Ovary (tissue), 9 donors: Measurements from ENCODE around the gene KPTN. TPM values are rescaled to one million over a fixed set of nuclear protein-coding genes. Genes with fewer than 3 reads are reported as not detected.

ENCODE experiments used
- DNase-seq, 5 donors: peaks; one replicate each; pipeline ENCODE4 v3.0.0-alpha.2; 2019 to 2020
- H3K27ac ChIP-seq, 2 donors: fragments of 200-600 bp; one replicate each; pipeline versions ENCODE4 v1.5.1 to v1.8.0; 2019 to 2022
- H3K27me3 ChIP-seq: fragments of 200-600 bp; one replicate; pipeline ENCODE4 v1.8.0; 2022
- H3K36me3 ChIP-seq: fragments of 200-600 bp; sonication (generic); one replicate; pipeline ENCODE4 v1.5.1; 2019
- H3K4me1 ChIP-seq: one replicate; pipeline ENCODE4 v1.8.1; 2013; ENCODE audit warnings: mild to moderate bottlenecking, moderate library complexity; ENCODE audit not compliant: insufficient read depth
- H3K4me3 ChIP-seq: fragments of 200-600 bp; sonication (generic); one replicate; pipeline ENCODE4 v1.5.1; 2017
- H3K9me3 ChIP-seq, 2 donors: fragments of 200-600 bp in 1 of 2; sonication (generic) in 1 of 2; one replicate each; pipeline versions ENCODE4 v1.5.1 to v1.8.1; 2013 to 2019; ENCODE audit warnings: mild to moderate bottlenecking in 1 of 2, moderate library complexity in 1 of 2
- CTCF ChIP-seq, 3 donors: fragments of 450-650 bp in 2 of 3; fragments of 200-600 bp in 1 of 3; IDR thresholded peaks; one replicate each; pipeline versions ENCODE4 v1.5.1 to v1.8.0; 2016 to 2022; ENCODE audit warnings: antibody characterized with exemption in 3 of 3, mild to moderate bottlenecking in 1 of 3
- EP300 ChIP-seq: sonication (generic); formaldehyde crosslinking; IDR thresholded peaks from one replicate; pipeline ENCODE4 v1.6.1; 2017; ENCODE audit warnings: antibody characterized with exemption
- POLR2A ChIP-seq: fragments of 450-650 bp; IDR thresholded peaks from one replicate; pipeline ENCODE4 v1.6.1; 2017; ENCODE audit warnings: antibody characterized with exemption, mild to moderate bottlenecking, moderate library complexity
- WGBS, 3 donors: extraction: QIAGEN DNeasy Blood & Tissue Kit in 1 of 3; methylation state at CpG; one replicate each; pipeline versions ENCODE4 v1.1.5 to v1.1.7; 2013 to 2017; 5-methylcytosine and 5-hydroxymethylcytosine counted together
- intact Hi-C, 4 donors: fragments of 100-400 bp; cut with DNase I; formaldehyde crosslinking; loops; one replicate each; pipeline versions ENCODE4 v1.11.0 to v1.15.1; 2022 to 2023
- polyA plus RNA-seq, 2 donors: library from polyadenylated mRNA; stranded (reverse); fragments of 200-250 nt in 1 of 2; fragments of 350-450 nt in 1 of 2; fragmentation: Illumina TruSeq in 1 of 2; extraction: RNeasy Lipid Tissue Mini Kit (QIAGEN cat#74804) in 1 of 2; gene quantifications; one replicate each; pipeline ENCODE4 v1.2.3, GENCODE V29; 2013 to 2014
- total RNA-seq, 7 donors: library from RNA; depleted of rRNA in 2 of 7; stranded (reverse); fragments of >200 nt in 2 of 7; fragmentation: NEBNext Ultra II Directional in 3 of 7; extraction: Animal tissue kit (Norgen Biotek cat#: 25700) in 3 of 7; gene quantifications; one replicate each; pipeline versions ENCODE4 v1.1.0 to v1.2.4, GENCODE V29; 2016 to 2023
- donor health status: DM: no; HTN: no; CAD: no; lungs with moderate emphysema.
- donor health status: DM: no; HTN: no; CAD: no.
- donor health status: Bipolar disorder and iron deficiency.
- donor health status: DM: yes; HTN: yes; CAD: no.
- donor health status: DM: no; HTN: no; CAD: no.
- donor health status: DM: yes; HTN: yes; CAD: no.

The KPTN gene
- total and polyA plus RNA-seq, 9 donors = 2.8 to 5.5 (median 4.4) TPM

- no peak within 1 kb of the TSS for H3K27ac ChIP-seq
- peak within 1 kb of the TSS; percentile 35 for H3K4me3 ChIP-seq
Observed at GRCh38 chr19:47471733-47472457, 12.1 kb downstream of the KPTN start, which contains the start of gene SLC8A2. SLC8A2 (minus strand) TSS chr19:47471893; CDS start chr19:47466403, 5,490 bp downstream.

GRCh38 chr19:47471381-47471732, 12.7 kb downstream of the KPTN start:
- TF ChIP-seq POLR2A (no peak), CTCF (IDR thresholded peaks at IDR 0.05) (no peak), EP300 (no peak)
- no peak overlapping the region for H3K27ac ChIP-seq
- no peak for DNase-seq
- peaks cover 2% of the 10 kb centered on the region for H3K27me3 ChIP-seq
- no peaks in the 10 kb centered on the region for H3K36me3 ChIP-seq
- 1 to 3% (median 1%) methylated on average over 11 to 16 of the region's 16 CpGs for WGBS, 3 donors
- intact Hi-C loops = no loop called here
- H3K4me3 ChIP-seq = peak overlapping the region; percentile 35
- no peaks in the 10 kb centered on the region for H3K4me1 ChIP-seq
- no peaks in the 10 kb centered on the region for H3K9me3 ChIP-seq

More at GRCh38 chr19:47471733-47472457, 12.1 kb downstream of the KPTN start, which contains the start of gene SLC8A2:
- Histone ChIP-seq H3K4me1 (no peaks in the 10 kb centered on the region), H3K36me3 (no peaks in the 10 kb centered on the region), H3K9me3 (no peaks in the 10 kb centered on the region), H3K27me3 (peaks cover 2% of the 10 kb centered on the region)
- no peak for TF ChIP-seq POLR2A
- no peak for TF ChIP-seq CTCF (IDR thresholded peaks at IDR 0.05)
- TF ChIP-seq EP300 = no peak
- intact Hi-C loops = no loop called here
- WGBS, 3 donors = 2 to 5% (median 2%) methylated on average over 18 to 27 of the region's 29 CpGs
- DNase-seq = peak; percentile 36 to 70 (median 62)

GRCh38 chr19:47470447-47471195, 13.4 kb downstream of the KPTN start:
- DNase-seq = no peak
- TF ChIP-seq CTCF (IDR thresholded peaks at IDR 0.05) (no peak), EP300 (no peak), POLR2A (no peak)
- WGBS, 3 donors = 22 to 25% (median 24%) methylated on average over 13 of the region's 13 CpGs
- H3K9me3 ChIP-seq = no peaks in the 10 kb centered on the region
- intact Hi-C loops = no loop called here
- no peak overlapping the region for H3K27ac ChIP-seq
- no peaks in the 10 kb centered on the region for H3K4me1 ChIP-seq
- H3K36me3 ChIP-seq = no peaks in the 10 kb centered on the region
- peaks cover 2% of the 10 kb centered on the region for H3K27me3 ChIP-seq
- H3K4me3 ChIP-seq = peak overlapping the region; percentile 35

GRCh38 chr19:47469719-47470118, 14.3 kb downstream of the KPTN start:
- no peak for DNase-seq
- TF ChIP-seq CTCF (IDR thresholded peaks at IDR 0.05) (no peak), EP300 (no peak), POLR2A (no peak)
- 3 to 13% (median 5%) methylated on average over 12 of the region's 12 CpGs for WGBS, 3 donors
- no peak overlapping the region for H3K27ac ChIP-seq
- intact Hi-C loops = no loop called here
- H3K9me3 ChIP-seq = no peaks in the 10 kb centered on the region
- H3K36me3 ChIP-seq = no peaks in the 10 kb centered on the region
- H3K4me3 ChIP-seq = no peak overlapping the region
- H3K4me1 ChIP-seq = no peaks in the 10 kb centered on the region
- peaks cover 2% of the 10 kb centered on the region for H3K27me3 ChIP-seq
